ENCODE results near the gene TNNI2.

The TNNI2 gene

GRCh38 chr11:1842149-1843097 is 3.6 kb downstream of the TNNI2 start:
- DNase-seq (ENCODE audit: extremely low read depth, low read depth): no peak
- no peak for TF ChIP-seq CTCF (IDR thresholded peaks at IDR 0.05; ENCODE audit: low read depth, low read length)

GRCh38 chr11:1843098-1843473 is 4.3 kb downstream of the TNNI2 start:
- TF ChIP-seq CTCF (IDR thresholded peaks at IDR 0.05; ENCODE audit: low read depth, low read length): no peak
- no peak for DNase-seq (ENCODE audit: extremely low read depth, low read depth)

- no peak for TF ChIP-seq CTCF (IDR thresholded peaks at IDR 0.05; ENCODE audit: low read depth, low read length)
- DNase-seq (ENCODE audit: extremely low read depth, low read depth): no peak
Measured at GRCh38 chr11:1843796-1844195, 5.0 kb downstream of the TNNI2 start.

GRCh38 chr11:1844221-1845094 is 5.7 kb downstream of the TNNI2 start:
- DNase-seq (ENCODE audit: extremely low read depth, low read depth): no peak
- no peak for TF ChIP-seq CTCF (IDR thresholded peaks at IDR 0.05; ENCODE audit: low read depth, low read length)

GRCh38 chr11:1845095-1845429 is 6.3 kb downstream of the TNNI2 start:
- no peak for TF ChIP-seq CTCF (IDR thresholded peaks at IDR 0.05; ENCODE audit: low read depth, low read length)
- no peak for DNase-seq (ENCODE audit: extremely low read depth, low read depth)

GRCh38 chr11:1845561-1846452 is 7.0 kb downstream of the TNNI2 start:
- DNase-seq (ENCODE audit: extremely low read depth, low read depth): no peak
- no peak for TF ChIP-seq CTCF (IDR thresholded peaks at IDR 0.05; ENCODE audit: low read depth, low read length)

All from AG09319 (cell line).